HG03342 (cell line): ENCODE data around the gene AGK.

Experiments used
- ATAC-seq: cut with Tn5 transposase; IDR thresholded peaks from one replicate; pipeline ENCODE4 v1.9.1; 2021; ENCODE audit warnings: mild to moderate bottlenecking, moderate library complexity; ENCODE audit not compliant: unreplicated experiment

The AGK gene

DNA sequence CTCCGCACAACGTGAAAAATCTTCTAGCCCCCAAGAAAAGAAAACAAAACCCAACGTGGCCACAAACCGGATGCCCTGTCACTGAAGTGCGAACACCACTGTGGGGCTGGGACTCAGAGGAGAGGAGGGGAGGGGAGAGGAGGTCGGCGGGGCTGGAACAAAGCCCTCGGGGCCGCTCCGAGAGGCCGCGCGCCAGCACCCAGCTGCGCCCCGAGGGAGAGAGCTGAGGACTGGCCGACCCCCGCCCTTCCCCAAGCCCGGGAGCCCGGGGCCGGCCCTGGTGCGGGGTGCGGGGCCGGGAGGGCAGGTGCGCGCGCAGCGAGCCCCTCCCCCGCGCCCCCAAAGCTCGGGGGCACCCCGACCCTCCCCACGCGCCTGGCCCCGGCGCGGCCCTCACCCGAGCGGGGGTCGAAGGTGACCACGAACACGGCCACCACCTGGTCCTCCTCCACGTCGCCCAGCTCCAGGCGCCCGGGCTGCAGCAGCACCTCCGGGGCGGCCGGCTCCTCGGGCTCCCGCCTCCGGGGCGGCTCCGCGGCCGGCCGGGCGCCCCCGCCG is 150.4 kb downstream of the AGK start:
- ATAC-seq: peak; percentile 81

GRCh38 chr7:141702047-141702567 is 150.9 kb downstream of the AGK start, which contains the start of gene DENND11:
TSS of gene DENND11 (minus strand) at chr7:141702166. CDS start at chr7:141702153, 13 bp downstream.
- ATAC-seq: peak; percentile 72

DNA sequence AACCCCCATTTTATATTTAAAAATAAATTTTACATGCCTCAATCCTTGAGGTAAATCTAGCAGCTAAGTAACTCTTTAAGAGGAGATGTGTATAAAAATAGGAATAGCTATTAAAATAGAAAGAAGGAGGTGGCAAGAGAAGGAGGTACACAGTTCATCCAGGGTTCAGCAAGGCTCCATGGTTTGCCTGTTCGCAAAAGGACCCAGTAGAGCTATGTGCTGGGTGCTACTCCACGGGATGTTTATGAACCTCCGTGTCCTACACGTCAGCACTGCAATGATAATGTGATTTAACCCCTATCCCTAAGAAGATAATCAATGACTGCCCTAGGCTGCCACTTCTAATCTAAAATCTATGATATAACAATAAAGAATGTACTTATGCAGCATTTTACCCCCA is 151.7 kb downstream of the AGK start:
- ATAC-seq: no peak

DNA sequence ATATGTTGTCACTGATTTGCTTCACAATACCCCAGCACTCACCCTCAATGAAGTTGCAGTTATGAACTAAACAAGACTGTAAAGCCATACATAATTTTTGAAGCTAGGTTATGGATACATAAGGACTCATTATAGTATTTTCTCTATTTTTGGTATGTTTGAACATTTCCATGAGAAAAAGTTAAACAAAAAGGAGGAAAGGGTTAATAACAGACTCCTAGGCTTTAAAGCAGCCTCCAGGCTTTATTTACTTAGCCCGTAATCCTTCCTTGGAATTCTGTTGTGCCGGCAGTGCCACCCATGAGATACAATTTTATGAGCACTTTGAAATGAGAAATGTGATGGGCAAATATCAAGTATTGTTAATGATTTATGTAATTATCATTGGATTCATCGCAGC is 152.9 kb downstream of the AGK start:
- ATAC-seq: no peak

DNA sequence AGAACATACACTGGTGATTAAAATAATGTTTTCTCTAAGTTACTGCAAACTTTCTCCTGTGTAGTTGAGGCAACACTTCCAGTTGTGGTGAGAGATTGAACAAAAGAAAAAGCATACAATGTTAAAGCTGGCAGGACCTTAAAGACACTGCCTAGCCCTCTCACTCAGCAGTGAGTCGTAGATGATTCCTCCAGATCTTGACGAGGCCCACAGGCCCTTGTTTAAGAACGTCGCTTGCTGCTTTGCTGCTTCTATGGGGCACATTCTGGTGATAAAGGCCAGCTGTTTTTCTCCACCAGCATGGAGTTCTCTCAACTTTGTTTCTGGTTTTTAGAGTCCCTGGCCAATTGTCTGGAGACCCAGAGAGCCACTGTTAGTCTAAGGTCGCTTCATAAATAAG is 153.5 kb downstream of the AGK start:
- ATAC-seq: no peak
